ENCODE data around the gene DYSF.

The DYSF gene

GRCh38 chr2:71510938-71511337, 57.6 kb downstream of the DYSF start:
- no peak for DNase-seq
- in situ Hi-C loops (cut with HindIII; ENCODE audit: low pct_ligation_motif_present, low pct_unique_long_range_greater_than_20kb, low sequenced_read_pairs), result loop anchor here (10.0 kb wide), 1 partner anchor 56 kb away; the partner anchor contains the start of gene DYSF

- in situ Hi-C loops (cut with HindIII; ENCODE audit: low pct_ligation_motif_present, low pct_unique_long_range_greater_than_20kb, low sequenced_read_pairs), result loop anchor here (10.0 kb wide), 1 partner anchor 57 kb away; the partner anchor contains the start of gene DYSF
- no peak for DNase-seq
Observed at GRCh38 chr2:71511776-71512175, 58.4 kb downstream of the DYSF start.

- no peak for DNase-seq
- in situ Hi-C loops (cut with HindIII; ENCODE audit: low pct_ligation_motif_present, low pct_unique_long_range_greater_than_20kb, low sequenced_read_pairs), result loop anchor here (10.0 kb wide), 1 partner anchor 58 kb away; the partner anchor contains the start of gene DYSF
Observed at GRCh38 chr2:71512386-71512785, 59.0 kb downstream of the DYSF start.

GRCh38 chr2:71513096-71513495, 59.7 kb downstream of the DYSF start:
- no peak for DNase-seq
- in situ Hi-C loops (cut with HindIII; ENCODE audit: low pct_ligation_motif_present, low pct_unique_long_range_greater_than_20kb, low sequenced_read_pairs), result loop anchor here (10.0 kb wide), 1 partner anchor 58 kb away; the partner anchor contains the start of gene DYSF

- in situ Hi-C loops (cut with HindIII; ENCODE audit: low pct_ligation_motif_present, low pct_unique_long_range_greater_than_20kb, low sequenced_read_pairs), result loop anchor here (10.0 kb wide), 1 partner anchor 59 kb away; the partner anchor contains the start of gene DYSF
- no peak for DNase-seq
Observed at GRCh38 chr2:71513721-71514120, 60.4 kb downstream of the DYSF start.

- no peak for DNase-seq
- in situ Hi-C loops (cut with HindIII; ENCODE audit: low pct_ligation_motif_present, low pct_unique_long_range_greater_than_20kb, low sequenced_read_pairs), result loop anchor here (10.0 kb wide), 1 partner anchor 62 kb away; the partner anchor contains the start of gene DYSF
Observed at GRCh38 chr2:71516253-71516888, 63.0 kb downstream of the DYSF start.

GRCh38 chr2:71517851-71518250, 64.5 kb downstream of the DYSF start:
- in situ Hi-C loops (cut with HindIII; ENCODE audit: low pct_ligation_motif_present, low pct_unique_long_range_greater_than_20kb, low sequenced_read_pairs), result loop anchor here (10.0 kb wide), 1 partner anchor 63 kb away; the partner anchor contains the start of gene DYSF
- no peak for DNase-seq

GRCh38 chr2:71521436-71521950, 68.1 kb downstream of the DYSF start:
- DNase-seq, result no peak
- in situ Hi-C loops (cut with HindIII; ENCODE audit: low pct_ligation_motif_present, low pct_unique_long_range_greater_than_20kb, low sequenced_read_pairs), result no loop called here

GRCh38 chr2:71524476-71524875, 71.1 kb downstream of the DYSF start:
- in situ Hi-C loops (cut with HindIII; ENCODE audit: low pct_ligation_motif_present, low pct_unique_long_range_greater_than_20kb, low sequenced_read_pairs), result no loop called here
- no peak for DNase-seq

- in situ Hi-C loops (cut with HindIII; ENCODE audit: low pct_ligation_motif_present, low pct_unique_long_range_greater_than_20kb, low sequenced_read_pairs), result no loop called here
- DNase-seq, result no peak
Observed at GRCh38 chr2:71526141-71526540, 72.8 kb downstream of the DYSF start.

- in situ Hi-C loops (cut with HindIII; ENCODE audit: low pct_ligation_motif_present, low pct_unique_long_range_greater_than_20kb, low sequenced_read_pairs), result no loop called here
- no peak for DNase-seq
Observed at GRCh38 chr2:71526975-71527374, 73.6 kb downstream of the DYSF start.

GRCh38 chr2:71528131-71528591, 74.8 kb downstream of the DYSF start:
- in situ Hi-C loops (cut with HindIII; ENCODE audit: low pct_ligation_motif_present, low pct_unique_long_range_greater_than_20kb, low sequenced_read_pairs), result no loop called here
- DNase-seq, result no peak

- in situ Hi-C loops (cut with HindIII; ENCODE audit: low pct_ligation_motif_present, low pct_unique_long_range_greater_than_20kb, low sequenced_read_pairs), result no loop called here
Observed at GRCh38 chr2:71528749-71529148, 75.4 kb downstream of the DYSF start.

GRCh38 chr2:71530211-71530610, 76.8 kb downstream of the DYSF start:
- no peak for DNase-seq
- in situ Hi-C loops (cut with HindIII; ENCODE audit: low pct_ligation_motif_present, low pct_unique_long_range_greater_than_20kb, low sequenced_read_pairs), result no loop called here

More at GRCh38 chr2:71528749-71529148, 75.4 kb downstream of the DYSF start:
- no peak for DNase-seq

GRCh38 chr2:71530641-71531332, 77.4 kb downstream of the DYSF start:
- peak; percentile 63 for DNase-seq
- in situ Hi-C loops (cut with HindIII; ENCODE audit: low pct_ligation_motif_present, low pct_unique_long_range_greater_than_20kb, low sequenced_read_pairs), result no loop called here

- no peak for DNase-seq
- in situ Hi-C loops (cut with HindIII; ENCODE audit: low pct_ligation_motif_present, low pct_unique_long_range_greater_than_20kb, low sequenced_read_pairs), result no loop called here
Observed at GRCh38 chr2:71531522-71532047, 78.2 kb downstream of the DYSF start.

GRCh38 chr2:71532327-71532726, 79.0 kb downstream of the DYSF start:
- no peak for DNase-seq
- in situ Hi-C loops (cut with HindIII; ENCODE audit: low pct_ligation_motif_present, low pct_unique_long_range_greater_than_20kb, low sequenced_read_pairs), result no loop called here

- in situ Hi-C loops (cut with HindIII; ENCODE audit: low pct_ligation_motif_present, low pct_unique_long_range_greater_than_20kb, low sequenced_read_pairs), result no loop called here
- DNase-seq, result no peak
Observed at GRCh38 chr2:71534201-71534600, 80.8 kb downstream of the DYSF start.

- DNase-seq, result no peak
- in situ Hi-C loops (cut with HindIII; ENCODE audit: low pct_ligation_motif_present, low pct_unique_long_range_greater_than_20kb, low sequenced_read_pairs), result no loop called here
Observed at GRCh38 chr2:71534826-71535225, 81.5 kb downstream of the DYSF start.
